Measurements from ENCODE around the gene EEF2K. TPM values are rescaled to one million over a fixed set of nuclear protein-coding genes. Genes with fewer than 3 reads are reported as not detected.
"Not testable (repeated sequence)": the region's sequence is repeated elsewhere in the genome, so short reads cannot be mapped to it uniquely, and the experiment has no call there.

EEF2K gene
- total RNA-seq, 2 donors from 2014 or later: 23.6 to 25.1 TPM

DNA sequence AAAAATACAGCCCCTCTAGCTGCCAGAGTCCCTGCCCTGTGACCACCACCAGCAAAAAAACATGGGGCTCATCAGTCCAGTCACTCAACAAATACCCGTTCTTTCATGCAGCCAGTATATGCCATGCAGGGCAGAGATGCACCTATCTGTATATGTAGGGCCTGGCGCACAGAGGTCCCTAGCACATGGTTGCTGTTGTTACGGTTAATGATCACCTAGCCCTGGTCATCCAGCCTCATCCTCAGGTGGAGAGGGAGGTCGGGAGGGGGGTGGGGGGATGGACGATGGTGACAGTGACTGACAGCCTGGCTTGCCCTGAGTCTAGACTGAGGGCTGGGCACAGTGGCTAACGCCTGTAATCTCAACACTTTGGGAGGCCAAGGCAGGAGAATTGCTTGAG, 42.3 kb upstream of the EEF2K start:
- H3K4me1 ChIP-seq: peaks cover 5% of the 10 kb centered on the region
- H3K4me3 ChIP-seq: no peak overlapping the region
- no peaks in the 10 kb centered on the region for H3K36me3 ChIP-seq (replicated peaks in 1 of 2; ENCODE audit: insufficient read depth in 1 of 2, low read depth in 2 of 2)
- WGBS, 2 donors: 65 to 80% methylated on average over 4 to 6 of the region's 6 CpGs
- intact Hi-C loops (cut with DNase I): no loop called here
- DNase-seq (no peak), ATAC-seq (no peak)
- H3K27me3 ChIP-seq: no peaks in the 10 kb centered on the region
- H3K27ac ChIP-seq: no peak overlapping the region
- no peak for TF ChIP-seq CTCF (IDR thresholded peaks at IDR 0.05)
- no peak for TF ChIP-seq POLR2A (IDR thresholded peaks at IDR 0.05)
- no peaks in the 10 kb centered on the region for H3K9me3 ChIP-seq

DNA sequence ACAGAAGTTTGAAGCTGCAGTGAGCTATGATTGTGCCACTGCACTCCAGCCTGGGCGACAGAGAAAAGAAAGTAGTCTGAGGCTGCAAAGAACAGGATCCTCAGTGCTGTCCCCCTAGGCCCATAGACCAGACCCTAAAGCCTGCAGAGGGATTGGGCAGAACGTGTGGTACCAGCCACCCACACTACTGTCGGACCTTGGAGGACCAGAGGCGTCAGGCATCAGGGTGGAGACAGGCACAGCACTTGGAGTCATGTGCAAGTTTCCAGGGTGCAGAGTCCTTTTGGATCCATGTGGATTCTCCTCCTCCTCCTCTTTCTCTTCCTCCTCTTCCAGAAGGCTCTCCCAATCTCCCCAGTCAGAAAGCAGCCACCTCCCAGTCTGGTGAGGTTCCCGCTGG, 41.6 kb upstream of the EEF2K start:
- Histone ChIP-seq H3K9me3 (no peaks in the 10 kb centered on the region), H3K4me3 (no peak overlapping the region), H3K4me1 (peaks cover 5% of the 10 kb centered on the region), H3K36me3 (replicated peaks in 1 of 2; ENCODE audit: insufficient read depth in 1 of 2, low read depth in 2 of 2) (no peaks in the 10 kb centered on the region), H3K27me3 (no peaks in the 10 kb centered on the region), H3K27ac (no peak overlapping the region)
- no peak for TF ChIP-seq CTCF (IDR thresholded peaks at IDR 0.05)
- TF ChIP-seq POLR2A (IDR thresholded peaks at IDR 0.05): no peak
- 85% methylated on average over 2 to 5 of the region's 5 CpGs for WGBS, 2 donors
- intact Hi-C loops (cut with DNase I): no loop called here
- DNase-seq (no peak), ATAC-seq (no peak)

- ATAC-seq (no peak), DNase-seq (no peak)
- Histone ChIP-seq H3K27ac (no peak overlapping the region), H3K4me3 (no peak overlapping the region), H3K9me3 (no peaks in the 10 kb centered on the region), H3K36me3 (replicated peaks in 1 of 2; ENCODE audit: insufficient read depth in 1 of 2, low read depth in 2 of 2) (no peaks in the 10 kb centered on the region), H3K27me3 (no peaks in the 10 kb centered on the region), H3K4me1 (peaks cover 5% of the 10 kb centered on the region)
- 83 to 91% methylated on average over 4 to 14 of the region's 16 CpGs for WGBS, 2 donors
- intact Hi-C loops (cut with DNase I): no loop called here
- TF ChIP-seq CTCF (IDR thresholded peaks at IDR 0.05) (no peak), POLR2A (IDR thresholded peaks at IDR 0.05) (no peak)
Measured at GRCh38 chr16:22165508-22166285, 40.4 kb upstream of the EEF2K start.

DNA sequence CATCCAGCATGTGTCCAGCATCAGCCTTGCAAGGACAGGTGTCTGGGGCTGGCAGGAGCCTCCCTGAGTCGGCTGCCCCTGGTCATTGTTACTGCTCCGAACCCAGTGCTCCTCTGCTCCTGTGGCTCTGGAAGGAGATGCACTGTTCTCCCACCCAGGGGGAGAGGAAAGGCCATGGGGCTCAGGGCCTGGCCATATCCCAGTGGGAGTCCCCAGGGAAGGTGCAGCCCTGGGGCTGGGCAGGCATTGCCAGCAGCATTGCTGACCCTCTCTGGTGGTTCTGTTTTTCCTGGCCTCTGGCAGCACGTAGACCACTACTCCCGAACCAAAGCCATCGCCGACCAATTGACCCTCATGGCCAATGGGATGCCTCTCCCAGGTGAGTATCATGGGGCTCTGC, 34.1 kb upstream of the EEF2K start:
- DNase-seq (no peak), ATAC-seq (no peak)
- H3K36me3 ChIP-seq (replicated peaks in 1 of 2; ENCODE audit: insufficient read depth in 1 of 2, low read depth in 2 of 2): no peaks in the 10 kb centered on the region
- TF ChIP-seq POLR2A (IDR thresholded peaks at IDR 0.05) (no peak), CTCF (IDR thresholded peaks at IDR 0.05) (no peak)
- 80 to 86% methylated on average over 6 of the region's 6 CpGs for WGBS, 2 donors
- no peaks in the 10 kb centered on the region for H3K9me3 ChIP-seq
- no peaks in the 10 kb centered on the region for H3K27me3 ChIP-seq
- H3K4me3 ChIP-seq: no peak overlapping the region
- no peak overlapping the region for H3K27ac ChIP-seq
- H3K4me1 ChIP-seq: no peaks in the 10 kb centered on the region
- intact Hi-C loops (cut with DNase I): loop anchor here (10.0 kb wide), 1 partner anchor 227 kb away; no protein-coding TSS in a partner anchor

- H3K36me3 ChIP-seq (replicated peaks in 1 of 2; ENCODE audit: insufficient read depth in 1 of 2, low read depth in 2 of 2); H3K9me3 ChIP-seq; ATAC-seq; H3K4me3 ChIP-seq; H3K27ac ChIP-seq; H3K27me3 ChIP-seq; DNase-seq; H3K4me1 ChIP-seq: not testable (repeated sequence)
- intact Hi-C loops (cut with DNase I): loop anchor here (10.0 kb wide), 1 partner anchor 228 kb away; no protein-coding TSS in a partner anchor
- 81 to 86% methylated on average over 1 of the region's 1 CpG for WGBS, 2 donors
Measured at GRCh38 chr16:22172642-22173041, 33.4 kb upstream of the EEF2K start.

Measured in body of pancreas (tissue), 4 donors.